GM23338 (cell line): ENCODE measurements around the gene MND1. TPM values are rescaled to one million over a fixed set of nuclear protein-coding genes. Genes with fewer than 3 reads are reported as not detected.

Experiments
- ATAC-seq: fragments of 200-7000 bp; cut with Tn5 transposase; 3 replicates; pipeline ENCODE4 v1.9.1; 2020
- DNase-seq: peaks from one replicate; pipeline ENCODE4 v3.0.0-alpha.2; 2015; ENCODE audit warnings: low spot score
- H2AFZ ChIP-seq: fragments of 200-600 bp; sonication (generic); 2 replicates; pipeline ENCODE4 v1.8.0; 2016; ENCODE audit warnings: antibody characterized with exemption, mild to moderate bottlenecking, moderate library complexity
- H3F3A ChIP-seq: fragments of 200-600 bp; sonication (generic); replicated peaks from 2 replicates; pipeline ENCODE4 v1.8.0; 2017; ENCODE audit warnings: antibody characterized with exemption, mixed run types, low read depth
- H3K27ac ChIP-seq: fragments of 200-600 bp; sonication (generic); 2 replicates; pipeline ENCODE4 v1.6.1; 2016; ENCODE audit warnings: low read depth
- H3K27me3 ChIP-seq: fragments of 200-600 bp; sonication (generic); 2 replicates; pipeline ENCODE4 v1.8.0; 2016; ENCODE audit warnings: mild to moderate bottlenecking, mixed run types, moderate library complexity; ENCODE audit not compliant: insufficient read depth
- H3K36me3 ChIP-seq: fragments of 200-600 bp; sonication (generic); 2 replicates; pipeline ENCODE4 v1.8.0; 2016; ENCODE audit warnings: mild to moderate bottlenecking; ENCODE audit not compliant: insufficient read depth
- H3K4me1 ChIP-seq: fragments of 200-600 bp; sonication (generic); 2 replicates; pipeline ENCODE4 v1.8.0; 2016; ENCODE audit warnings: mild to moderate bottlenecking, moderate library complexity; ENCODE audit not compliant: insufficient read depth
- H3K4me2 ChIP-seq: fragments of 200-600 bp; sonication (generic); 2 replicates; pipeline ENCODE4 v1.7.1; 2017; ENCODE audit warnings: mixed run types
- H3K4me3 ChIP-seq: fragments of 200-600 bp; sonication (generic); 2 replicates; pipeline ENCODE4 v1.6.1; 2016; ENCODE audit warnings: mixed run types
- H3K79me2 ChIP-seq: fragments of 200-600 bp; sonication (generic); replicated peaks from 2 replicates; pipeline ENCODE4 v1.8.0; 2017; ENCODE audit warnings: mild to moderate bottlenecking; ENCODE audit not compliant: insufficient read depth
- H3K9me2 ChIP-seq: fragments of 200-600 bp; sonication (generic); 2 replicates; pipeline ENCODE4 v1.8.0; 2017; ENCODE audit not compliant: insufficient read depth
- H4K20me1 ChIP-seq: fragments of 200-600 bp; sonication (generic); replicated peaks from 2 replicates; pipeline ENCODE4 v1.8.0; 2017; ENCODE audit warnings: mild to moderate bottlenecking; ENCODE audit not compliant: insufficient read depth
- H3K27ac Mint-ChIP-seq: 2 replicates; pipeline ENCODE4 v1.8.0; 2020; ENCODE audit warnings: inconsistent platforms, mild to moderate bottlenecking, moderate library complexity, mixed read lengths
- H3K27me3 Mint-ChIP-seq: 3 replicates; pipeline ENCODE4 v1.8.0; 2022; ENCODE audit warnings: low read depth, mild to moderate bottlenecking, moderate library complexity, mixed read lengths, inconsistent platforms; ENCODE audit not compliant: insufficient read depth, poor library complexity
- H3K36me3 Mint-ChIP-seq: 3 replicates; pipeline ENCODE4 v1.8.0; 2021; ENCODE audit warnings: low read depth, mild to moderate bottlenecking, inconsistent platforms, moderate library complexity, mixed read lengths
- H3K4me1 Mint-ChIP-seq: 3 replicates; pipeline ENCODE4 v1.8.0; 2020; ENCODE audit warnings: mild to moderate bottlenecking, inconsistent platforms, mixed read lengths
- H3K4me3 Mint-ChIP-seq: 3 replicates; pipeline ENCODE4 v1.8.0; 2021; ENCODE audit warnings: moderate library complexity, mild to moderate bottlenecking, inconsistent platforms, mixed read lengths
- H3K9me3 Mint-ChIP-seq: 3 replicates; pipeline ENCODE4 v1.8.0; 2020; ENCODE audit warnings: moderate library complexity, mild to moderate bottlenecking, inconsistent platforms, mixed read lengths
- CREB1 ChIP-seq: fragments of 250-450 bp; sonication (Bioruptor Pico); IDR thresholded peaks from 2 replicates; pipeline ENCODE4 v1.5.0; 2020; ENCODE audit warnings: low read depth, mild to moderate bottlenecking, moderate library complexity
- EZH2 ChIP-seq: fragments of 200-600 bp; sonication (generic); IDR thresholded peaks from one replicate; pipeline ENCODE4 v1.8.0; 2017; ENCODE audit warnings: antibody characterized with exemption, mild to moderate bottlenecking, low read depth; ENCODE audit not compliant: unreplicated experiment
- EZH2phosphoT487 ChIP-seq: fragments of 200-600 bp; sonication (generic); IDR thresholded peaks from one replicate; pipeline ENCODE4 v1.8.1; 2018; ENCODE audit warnings: antibody characterized with exemption; ENCODE audit not compliant: unreplicated experiment
- JUNB ChIP-seq: IDR thresholded peaks from one replicate; pipeline ENCODE4 v1.6.1; 2016; ENCODE audit warnings: antibody characterized with exemption; ENCODE audit not compliant: unreplicated experiment
- POLR2AphosphoS5 ChIP-seq: IDR thresholded peaks from 2 replicates; pipeline ENCODE4 v1.6.1; 2016; ENCODE audit warnings: antibody characterized with exemption, low read depth
- REST ChIP-seq: IDR thresholded peaks from one replicate; pipeline ENCODE4 v1.6.1; 2018; ENCODE audit warnings: antibody characterized with exemption; ENCODE audit not compliant: unreplicated experiment
- STAT1 ChIP-seq: IDR thresholded peaks from one replicate; pipeline ENCODE4 v1.6.1; 2016; ENCODE audit warnings: antibody characterized with exemption; ENCODE audit not compliant: unreplicated experiment
- ZNF114 ChIP-seq: fragments of 250-450 bp; sonication (Bioruptor Pico); IDR thresholded peaks from 2 replicates; pipeline ENCODE4 v1.5.0; 2020; ENCODE audit warnings: mild to moderate bottlenecking, moderate library complexity
- ZNF331 ChIP-seq: fragments of 250-450 bp; sonication (Bioruptor Pico); IDR thresholded peaks from 2 replicates; pipeline ENCODE4 v1.5.0; 2020; ENCODE audit warnings: low read depth, mild to moderate bottlenecking, moderate library complexity
- polyA plus RNA-seq: library from polyadenylated mRNA; unstranded; fragments of >200 nt; fragmentation: Nextera tagmentation; extraction: Ambion mirVana; gene quantifications from 2 replicates; pipeline ENCODE4 v1.2.1, GENCODE V29; 2016
- total RNA-seq: library from RNA; depleted of rRNA; stranded (reverse); fragments of >200 nt; shearing (Covaris generic); gene quantifications from 2 replicates; pipeline ENCODE4 v1.2.3, GENCODE V29; 2014
- TF ChIP-seq, protein P1 (sequence below): fragments of 250-450 bp; sonication (Bioruptor Pico); IDR thresholded peaks from 2 replicates; pipeline ENCODE4 v1.5.0; 2020; ENCODE audit warnings: mild to moderate bottlenecking, moderate library complexity
- TF ChIP-seq, protein P2 (sequence below): IDR thresholded peaks from 2 replicates; pipeline ENCODE4 v1.6.1; 2016; ENCODE audit warnings: antibody characterized with exemption

The MND1 gene
- total and polyA plus RNA-seq, 2 experiments from 2014 or later = 22.5 to 63.5 TPM

- Mint-ChIP-seq H3K36me3 (no peaks in the 10 kb centered on the region), H3K9me3 (no peaks in the 10 kb centered on the region), H3K4me3 (no peak overlapping the region), H3K27me3 (peaks cover 10% of the 10 kb centered on the region), H3K27ac (no peak overlapping the region), H3K4me1 (peaks cover 15% of the 10 kb centered on the region)
- H2AFZ ChIP-seq = peak overlapping the region; percentile 39; the same call in 1 of the 2 replicates
- no peak for ATAC-seq
- no peaks in the 10 kb centered on the region for H3K27me3 ChIP-seq
- H3K79me2 ChIP-seq = no peaks in the 10 kb centered on the region
- H3F3A ChIP-seq = no peaks in the 10 kb centered on the region
- no peaks in the 10 kb centered on the region for H3K36me3 ChIP-seq
- H3K4me2 ChIP-seq = no peak overlapping the region
- H3K4me3 ChIP-seq = no peak overlapping the region
- no peak for DNase-seq
- no peaks in the 10 kb centered on the region for H3K9me2 ChIP-seq
- H3K27ac ChIP-seq = no peak overlapping the region
- H4K20me1 ChIP-seq = no peaks in the 10 kb centered on the region
- TF ChIP-seq ZNF114 (CRISPR knock-in tag) (no peak), STAT1 (no peak), EZH2phosphoT487 (no peak), CREB1 (CRISPR knock-in tag) (no peak), REST (no peak), EZH2 (no peak), ZNF331 (no peak), POLR2AphosphoS5 (no peak), JUNB (no peak)
- TF ChIP-seq, protein P1, sequence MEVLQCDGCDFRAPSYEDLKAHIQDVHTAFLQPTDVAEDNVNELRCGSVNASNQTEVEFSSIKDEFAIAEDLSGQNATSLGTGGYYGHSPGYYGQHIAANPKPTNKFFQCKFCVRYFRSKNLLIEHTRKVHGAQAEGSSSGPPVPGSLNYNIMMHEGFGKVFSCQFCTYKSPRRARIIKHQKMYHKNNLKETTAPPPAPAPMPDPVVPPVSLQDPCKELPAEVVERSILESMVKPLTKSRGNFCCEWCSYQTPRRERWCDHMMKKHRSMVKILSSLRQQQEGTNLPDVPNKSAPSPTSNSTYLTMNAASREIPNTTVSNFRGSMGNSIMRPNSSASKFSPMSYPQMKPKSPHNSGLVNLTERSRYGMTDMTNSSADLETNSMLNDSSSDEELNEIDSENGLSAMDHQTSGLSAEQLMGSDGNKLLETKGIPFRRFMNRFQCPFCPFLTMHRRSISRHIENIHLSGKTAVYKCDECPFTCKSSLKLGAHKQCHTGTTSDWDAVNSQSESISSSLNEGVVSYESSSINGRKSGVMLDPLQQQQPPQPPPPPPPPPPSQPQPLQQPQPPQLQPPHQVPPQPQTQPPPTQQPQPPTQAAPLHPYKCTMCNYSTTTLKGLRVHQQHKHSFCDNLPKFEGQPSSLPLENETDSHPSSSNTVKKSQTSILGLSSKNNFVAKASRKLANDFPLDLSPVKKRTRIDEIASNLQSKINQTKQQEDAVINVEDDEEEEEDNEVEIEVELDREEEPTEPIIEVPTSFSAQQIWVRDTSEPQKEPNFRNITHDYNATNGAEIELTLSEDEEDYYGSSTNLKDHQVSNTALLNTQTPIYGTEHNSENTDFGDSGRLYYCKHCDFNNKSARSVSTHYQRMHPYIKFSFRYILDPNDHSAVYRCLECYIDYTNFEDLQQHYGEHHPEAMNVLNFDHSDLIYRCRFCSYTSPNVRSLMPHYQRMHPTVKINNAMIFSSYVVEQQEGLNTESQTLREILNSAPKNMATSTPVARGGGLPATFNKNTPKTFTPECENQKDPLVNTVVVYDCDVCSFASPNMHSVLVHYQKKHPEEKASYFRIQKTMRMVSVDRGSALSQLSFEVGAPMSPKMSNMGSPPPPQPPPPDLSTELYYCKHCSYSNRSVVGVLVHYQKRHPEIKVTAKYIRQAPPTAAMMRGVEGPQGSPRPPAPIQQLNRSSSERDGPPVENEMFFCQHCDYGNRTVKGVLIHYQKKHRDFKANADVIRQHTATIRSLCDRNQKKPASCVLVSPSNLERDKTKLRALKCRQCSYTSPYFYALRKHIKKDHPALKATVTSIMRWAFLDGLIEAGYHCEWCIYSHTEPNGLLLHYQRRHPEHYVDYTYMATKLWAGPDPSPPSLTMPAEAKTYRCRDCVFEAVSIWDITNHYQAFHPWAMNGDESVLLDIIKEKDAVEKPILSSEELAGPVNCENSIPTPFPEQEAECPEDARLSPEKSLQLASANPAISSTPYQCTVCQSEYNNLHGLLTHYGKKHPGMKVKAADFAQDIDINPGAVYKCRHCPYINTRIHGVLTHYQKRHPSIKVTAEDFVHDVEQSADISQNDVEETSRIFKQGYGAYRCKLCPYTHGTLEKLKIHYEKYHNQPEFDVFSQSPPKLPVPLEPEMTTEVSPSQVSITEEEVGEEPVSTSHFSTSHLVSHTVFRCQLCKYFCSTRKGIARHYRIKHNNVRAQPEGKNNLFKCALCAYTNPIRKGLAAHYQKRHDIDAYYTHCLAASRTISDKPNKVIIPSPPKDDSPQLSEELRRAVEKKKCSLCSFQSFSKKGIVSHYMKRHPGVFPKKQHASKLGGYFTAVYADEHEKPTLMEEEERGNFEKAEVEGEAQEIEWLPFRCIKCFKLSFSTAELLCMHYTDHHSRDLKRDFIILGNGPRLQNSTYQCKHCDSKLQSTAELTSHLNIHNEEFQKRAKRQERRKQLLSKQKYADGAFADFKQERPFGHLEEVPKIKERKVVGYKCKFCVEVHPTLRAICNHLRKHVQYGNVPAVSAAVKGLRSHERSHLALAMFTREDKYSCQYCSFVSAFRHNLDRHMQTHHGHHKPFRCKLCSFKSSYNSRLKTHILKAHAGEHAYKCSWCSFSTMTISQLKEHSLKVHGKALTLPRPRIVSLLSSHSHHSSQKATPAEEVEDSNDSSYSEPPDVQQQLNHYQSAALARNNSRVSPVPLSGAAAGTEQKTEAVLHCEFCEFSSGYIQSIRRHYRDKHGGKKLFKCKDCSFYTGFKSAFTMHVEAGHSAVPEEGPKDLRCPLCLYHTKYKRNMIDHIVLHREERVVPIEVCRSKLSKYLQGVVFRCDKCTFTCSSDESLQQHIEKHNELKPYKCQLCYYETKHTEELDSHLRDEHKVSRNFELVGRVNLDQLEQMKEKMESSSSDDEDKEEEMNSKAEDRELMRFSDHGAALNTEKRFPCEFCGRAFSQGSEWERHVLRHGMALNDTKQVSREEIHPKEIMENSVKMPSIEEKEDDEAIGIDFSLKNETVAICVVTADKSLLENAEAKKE (CRISPR knock-in tag) = no peak
- TF ChIP-seq, protein P2, sequence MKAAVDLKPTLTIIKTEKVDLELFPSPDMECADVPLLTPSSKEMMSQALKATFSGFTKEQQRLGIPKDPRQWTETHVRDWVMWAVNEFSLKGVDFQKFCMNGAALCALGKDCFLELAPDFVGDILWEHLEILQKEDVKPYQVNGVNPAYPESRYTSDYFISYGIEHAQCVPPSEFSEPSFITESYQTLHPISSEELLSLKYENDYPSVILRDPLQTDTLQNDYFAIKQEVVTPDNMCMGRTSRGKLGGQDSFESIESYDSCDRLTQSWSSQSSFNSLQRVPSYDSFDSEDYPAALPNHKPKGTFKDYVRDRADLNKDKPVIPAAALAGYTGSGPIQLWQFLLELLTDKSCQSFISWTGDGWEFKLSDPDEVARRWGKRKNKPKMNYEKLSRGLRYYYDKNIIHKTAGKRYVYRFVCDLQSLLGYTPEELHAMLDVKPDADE = no peak
- H3K4me1 ChIP-seq = no peaks in the 10 kb centered on the region
Observed at GRCh38 chr4:153448003-153448731, 103.7 kb downstream of the MND1 start.
